ENCODE measurements around the gene MCU. TPM values are rescaled to one million over a fixed set of nuclear protein-coding genes. Genes with fewer than 3 reads are reported as not detected.
"Not testable (repeated sequence)": the region's sequence is repeated elsewhere in the genome, so short reads cannot be mapped to it uniquely, and the experiment has no call there.

Gene MCU
- total RNA-seq, 1 donor from 2014 or later = 44.7 TPM

DNA sequence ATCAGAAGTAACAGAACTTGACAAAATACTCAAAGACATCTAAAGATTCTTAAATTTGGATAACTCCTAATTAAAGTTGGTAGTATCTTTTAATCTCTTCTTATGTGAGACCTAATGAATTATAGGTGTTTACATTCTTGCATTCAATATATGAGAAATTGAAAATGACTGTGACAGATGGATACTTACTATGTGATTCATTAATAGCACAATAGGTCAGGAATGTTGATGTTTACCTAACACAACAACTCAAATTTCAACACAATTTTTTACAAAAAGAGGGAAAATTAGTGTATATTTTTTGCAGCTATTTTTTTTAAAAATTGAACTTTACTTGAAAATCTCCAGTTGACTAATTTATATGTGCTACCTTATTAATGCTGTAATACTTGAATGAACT is 31.7 kb upstream of the MCU start:
- no peak for TF ChIP-seq POLR2AphosphoS5 (IDR thresholded peaks at IDR 0.05; ENCODE audit: insufficient read depth in 1 of 2, low read depth in 1 of 2)
- TF ChIP-seq, protein P1, sequence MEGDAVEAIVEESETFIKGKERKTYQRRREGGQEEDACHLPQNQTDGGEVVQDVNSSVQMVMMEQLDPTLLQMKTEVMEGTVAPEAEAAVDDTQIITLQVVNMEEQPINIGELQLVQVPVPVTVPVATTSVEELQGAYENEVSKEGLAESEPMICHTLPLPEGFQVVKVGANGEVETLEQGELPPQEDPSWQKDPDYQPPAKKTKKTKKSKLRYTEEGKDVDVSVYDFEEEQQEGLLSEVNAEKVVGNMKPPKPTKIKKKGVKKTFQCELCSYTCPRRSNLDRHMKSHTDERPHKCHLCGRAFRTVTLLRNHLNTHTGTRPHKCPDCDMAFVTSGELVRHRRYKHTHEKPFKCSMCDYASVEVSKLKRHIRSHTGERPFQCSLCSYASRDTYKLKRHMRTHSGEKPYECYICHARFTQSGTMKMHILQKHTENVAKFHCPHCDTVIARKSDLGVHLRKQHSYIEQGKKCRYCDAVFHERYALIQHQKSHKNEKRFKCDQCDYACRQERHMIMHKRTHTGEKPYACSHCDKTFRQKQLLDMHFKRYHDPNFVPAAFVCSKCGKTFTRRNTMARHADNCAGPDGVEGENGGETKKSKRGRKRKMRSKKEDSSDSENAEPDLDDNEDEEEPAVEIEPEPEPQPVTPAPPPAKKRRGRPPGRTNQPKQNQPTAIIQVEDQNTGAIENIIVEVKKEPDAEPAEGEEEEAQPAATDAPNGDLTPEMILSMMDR (IDR thresholded peaks at IDR 0.05) = no peak
- Histone ChIP-seq H3K36me3 (no peaks in the 10 kb centered on the region), H3K27me3 (no peaks in the 10 kb centered on the region), H3K4me3 (no peak overlapping the region), H3K27ac (no peak overlapping the region), H3K4me1 (no peaks in the 10 kb centered on the region), H3K9me3 (no peaks in the 10 kb centered on the region)
- intact Hi-C loops (cut with DNase I) = no loop called here
- DNase-seq (ENCODE audit: extremely low spot score in 2 of 2) = no peak

DNA sequence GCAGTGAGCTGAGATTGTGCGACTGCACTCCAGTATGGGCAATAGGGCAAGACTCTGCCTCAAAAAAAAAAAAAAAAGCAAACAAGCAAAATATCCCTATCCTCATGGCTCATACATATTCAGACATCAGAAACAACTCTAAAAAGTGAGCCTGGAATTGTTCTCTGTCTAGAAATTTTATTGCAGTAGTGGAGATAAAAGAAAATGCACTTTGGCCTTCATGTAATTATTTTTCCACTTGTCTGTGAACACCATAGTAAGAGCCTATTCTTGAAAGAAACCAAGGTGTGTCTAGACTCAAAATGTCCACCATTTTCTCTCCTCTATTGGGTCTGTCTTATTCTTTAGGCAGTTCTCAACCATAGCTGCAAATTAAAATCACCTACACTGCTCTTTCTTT is 30.5 kb upstream of the MCU start:
- intact Hi-C loops (cut with DNase I) = no loop called here

DNA sequence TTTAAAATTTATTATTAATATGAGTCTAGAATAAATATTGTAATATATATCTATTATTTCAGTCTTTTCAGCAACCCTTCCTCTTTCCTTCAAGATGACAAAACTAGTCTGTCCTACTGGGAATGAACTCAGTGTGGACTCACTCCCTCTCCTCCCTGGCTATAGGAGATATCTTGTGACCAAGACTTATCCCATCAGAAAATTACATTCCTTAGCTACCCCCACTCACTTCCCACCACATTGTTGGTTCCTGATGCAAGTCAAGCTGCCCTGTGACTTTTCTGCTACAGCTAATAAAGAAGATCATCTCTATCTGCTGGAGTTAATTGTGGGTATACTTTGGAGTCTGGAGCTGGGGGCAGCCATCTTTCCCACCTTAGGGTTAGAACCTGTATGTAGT is 28.0 kb upstream of the MCU start:
- Histone ChIP-seq H3K36me3 (no peaks in the 10 kb centered on the region), H3K9me3 (no peaks in the 10 kb centered on the region), H3K27ac (no peak overlapping the region), H3K4me1 (no peaks in the 10 kb centered on the region), H3K4me3 (no peak overlapping the region), H3K27me3 (no peaks in the 10 kb centered on the region)
- no peak for DNase-seq (ENCODE audit: extremely low spot score in 2 of 2)
- intact Hi-C loops (cut with DNase I) = no loop called here
- no peak for TF ChIP-seq POLR2AphosphoS5 (IDR thresholded peaks at IDR 0.05; ENCODE audit: insufficient read depth in 1 of 2, low read depth in 1 of 2)

More for the DNA sequence above, 30.5 kb upstream of the MCU start:
- H3K27me3 ChIP-seq = no peaks in the 10 kb centered on the region
- no peaks in the 10 kb centered on the region for H3K36me3 ChIP-seq
- no peaks in the 10 kb centered on the region for H3K4me1 ChIP-seq
- no peak for DNase-seq (ENCODE audit: extremely low spot score in 2 of 2)
- TF ChIP-seq POLR2AphosphoS5 (IDR thresholded peaks at IDR 0.05; ENCODE audit: insufficient read depth in 1 of 2, low read depth in 1 of 2) (no peak), POLR2A (IDR thresholded peaks at IDR 0.05) (no peak)
- TF ChIP-seq, protein P1 (IDR thresholded peaks at IDR 0.05) = no peak
- no peak overlapping the region for H3K4me3 ChIP-seq
- no peak overlapping the region for H3K27ac ChIP-seq
- no peaks in the 10 kb centered on the region for H3K9me3 ChIP-seq

DNA sequence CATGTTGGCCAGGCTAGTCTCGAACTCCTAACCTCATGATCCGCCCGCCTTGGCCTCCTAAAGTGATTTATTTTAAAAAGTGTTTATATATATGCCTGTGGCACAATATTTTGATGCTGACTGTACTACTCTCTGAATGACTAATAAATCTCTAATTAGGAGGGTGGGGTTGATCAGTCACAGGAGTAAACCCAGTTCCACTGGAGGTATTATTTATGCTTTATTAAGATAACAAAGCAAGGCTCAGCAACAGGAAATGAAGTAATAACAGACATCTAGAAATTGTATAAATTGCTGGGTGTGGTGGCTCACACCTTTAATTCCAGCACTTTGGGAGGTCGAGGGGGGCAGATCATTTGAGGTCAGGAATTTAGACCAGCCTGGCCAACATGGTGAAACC is 26.0 kb upstream of the MCU start:
- TF ChIP-seq POLR2AphosphoS5 (IDR thresholded peaks at IDR 0.05; ENCODE audit: insufficient read depth in 1 of 2, low read depth in 1 of 2) = no peak
- TF ChIP-seq, protein P1 (IDR thresholded peaks at IDR 0.05) = no peak
- TF ChIP-seq POLR2A (IDR thresholded peaks at IDR 0.05) = no peak
- H3K36me3 ChIP-seq = no peaks in the 10 kb centered on the region
- H3K9me3 ChIP-seq = no peaks in the 10 kb centered on the region
- no peak for DNase-seq (ENCODE audit: extremely low spot score in 2 of 2)
- H3K27me3 ChIP-seq = no peaks in the 10 kb centered on the region
- no peaks in the 10 kb centered on the region for H3K4me1 ChIP-seq
- H3K27ac ChIP-seq = no peak overlapping the region
- H3K4me3 ChIP-seq = no peak overlapping the region
- intact Hi-C loops (cut with DNase I) = no loop called here

DNA sequence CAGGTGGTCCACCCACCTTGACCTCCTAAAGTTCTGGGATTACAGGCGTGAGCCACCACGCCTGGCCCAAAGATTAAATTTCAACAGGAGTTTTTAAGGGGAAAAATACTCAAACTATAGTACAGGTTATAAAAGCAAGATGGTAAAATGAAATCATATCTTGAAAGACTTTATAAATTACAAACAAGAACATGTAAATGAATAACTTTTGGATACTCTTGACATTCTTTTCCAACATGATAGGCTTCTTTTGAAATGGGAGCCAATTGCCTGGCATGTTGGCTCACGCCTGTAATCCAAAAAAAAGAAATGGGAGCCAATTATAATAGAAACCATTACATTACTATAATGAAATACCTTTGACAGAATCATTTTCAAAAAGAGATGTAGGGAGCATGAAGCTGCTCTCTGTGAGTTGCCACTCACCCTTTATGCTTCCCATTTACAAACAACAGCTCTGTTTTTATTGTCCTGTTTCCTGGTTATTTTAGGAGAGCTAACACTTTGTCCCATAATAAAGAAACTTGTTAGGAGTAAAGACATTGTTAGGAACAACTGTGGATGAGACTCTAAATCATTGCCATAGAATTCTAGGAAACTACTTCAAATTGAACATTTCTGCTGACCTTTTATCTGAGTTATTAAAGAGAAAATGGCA is 24.6 kb upstream of the MCU start:
- Histone ChIP-seq H3K4me3 (no peak overlapping the region), H3K4me1 (no peaks in the 10 kb centered on the region), H3K27me3 (no peaks in the 10 kb centered on the region), H3K27ac (no peak overlapping the region), H3K9me3 (no peaks in the 10 kb centered on the region), H3K36me3 (no peaks in the 10 kb centered on the region)
- TF ChIP-seq POLR2AphosphoS5 (IDR thresholded peaks at IDR 0.05; ENCODE audit: insufficient read depth in 1 of 2, low read depth in 1 of 2) = no peak
- no peak for TF ChIP-seq POLR2A (IDR thresholded peaks at IDR 0.05)
- intact Hi-C loops (cut with DNase I) = no loop called here
- no peak for DNase-seq (ENCODE audit: extremely low spot score in 2 of 2)

DNA sequence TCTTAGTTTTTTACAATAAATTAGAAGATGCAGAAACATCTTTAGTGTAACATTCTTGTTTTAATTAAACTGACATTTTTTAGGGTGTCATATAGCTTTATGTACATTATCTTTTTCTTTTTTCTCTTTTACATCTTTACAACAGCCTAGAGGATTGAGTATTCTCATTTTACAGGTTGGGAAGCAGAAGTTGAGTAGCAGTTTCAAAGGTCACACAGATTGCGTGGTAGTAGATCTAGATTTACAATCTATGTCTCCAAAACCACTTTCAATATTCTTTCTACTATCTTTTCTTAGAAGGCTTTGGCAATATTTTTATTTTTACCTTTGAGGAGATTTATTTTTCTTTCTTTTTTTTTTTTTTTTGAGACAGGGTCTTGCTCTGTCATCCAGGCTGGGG is 18.7 kb upstream of the MCU start:
- intact Hi-C loops (cut with DNase I) = no loop called here
- Histone ChIP-seq H3K4me1 (peaks cover 9% of the 10 kb centered on the region), H3K9me3 (no peaks in the 10 kb centered on the region), H3K27me3 (no peaks in the 10 kb centered on the region), H3K27ac (no peak overlapping the region), H3K4me3 (no peak overlapping the region), H3K36me3 (no peaks in the 10 kb centered on the region)
- TF ChIP-seq POLR2A (IDR thresholded peaks at IDR 0.05) = no peak
- DNase-seq (ENCODE audit: extremely low spot score in 2 of 2) = no peak

DNA sequence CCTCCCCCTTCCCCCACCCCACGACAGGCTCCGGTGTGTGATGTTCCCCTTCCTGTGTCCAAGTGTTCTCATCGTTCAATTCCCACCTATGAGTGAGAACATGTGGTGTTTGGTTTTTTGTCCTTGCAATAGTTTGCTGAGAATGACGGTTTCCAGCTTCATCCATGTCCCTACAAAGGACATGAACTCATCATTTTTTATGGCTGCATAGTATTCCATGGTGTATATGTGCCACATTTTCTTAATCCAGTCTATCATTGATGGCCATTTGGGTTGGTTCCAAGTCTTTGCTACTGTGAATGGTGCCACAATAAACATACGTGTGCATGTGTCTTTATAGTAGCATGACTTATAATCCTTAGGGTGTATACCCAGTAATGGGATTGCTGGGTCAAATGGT is 17.8 kb upstream of the MCU start:
- H3K9me3 ChIP-seq; DNase-seq (ENCODE audit: extremely low spot score in 2 of 2): not testable (repeated sequence)

More for the DNA sequence above, 17.8 kb upstream of the MCU start:
- intact Hi-C loops (cut with DNase I); H3K27me3 ChIP-seq; H3K4me3 ChIP-seq; H3K4me1 ChIP-seq; H3K27ac ChIP-seq; H3K36me3 ChIP-seq: not testable (repeated sequence)
